ENCODE results near the gene PHLDB2. TPM values are rescaled to one million over a fixed set of nuclear protein-coding genes. Genes with fewer than 3 reads are reported as not detected.

Gene PHLDB2
- total and polyA plus RNA-seq, 2 of the 4 experiments (the other 2 are of a cell fraction) = 10.6 to 28.7 TPM

DNA sequence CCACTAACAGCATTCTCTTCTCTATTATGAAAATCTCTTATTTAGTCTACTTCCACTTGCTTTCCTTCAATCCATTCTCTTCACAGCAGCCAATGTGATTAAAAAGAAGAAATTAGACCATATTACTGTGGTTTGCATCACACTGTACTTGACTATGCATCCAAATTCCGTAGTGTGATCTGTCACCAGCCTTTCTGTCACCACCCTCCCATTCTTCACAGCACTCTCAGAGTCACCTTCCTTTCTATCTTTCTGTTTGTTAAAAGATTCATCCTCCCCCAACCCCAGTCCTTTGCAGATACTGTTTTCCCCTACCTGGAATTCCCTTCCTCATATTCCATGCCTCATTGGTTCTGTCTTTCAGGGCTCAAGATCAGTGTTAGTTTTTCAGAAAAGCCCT, 64.7 kb downstream of the PHLDB2 start:
- H2BK20ac ChIP-seq (ENCODE audit: low read depth, low read length) = peak overlapping the region; percentile 41; the same call in 1 of the 2 replicates
- H3K4me2 ChIP-seq (ENCODE audit: low read depth, low read length) = no peak overlapping the region
- intact Hi-C loops (cut with micrococcal nuclease) = no loop called here

More for the DNA sequence above, 64.7 kb downstream of the PHLDB2 start:
- no peak overlapping the region for H4K91ac ChIP-seq (ENCODE audit: insufficient read depth, low read depth, low read length)
- DNase-seq (no peak), ATAC-seq (ENCODE audit: low read depth) (no peak)
- H4K20me1 ChIP-seq (ENCODE audit: insufficient read depth, low read length) = no peaks in the 10 kb centered on the region
- H3K9me1 ChIP-seq (ENCODE audit: insufficient read depth, low read length) = no peaks in the 10 kb centered on the region
- peaks cover 2% of the 10 kb centered on the region for H3K4me1 ChIP-seq (ENCODE audit: control insufficient read depth, insufficient read depth, low read length)
- H4K8ac ChIP-seq (ENCODE audit: low read depth in 2 of 2, low read length in 2 of 2) = no peak overlapping the region
- no peak overlapping the region for H2BK15ac ChIP-seq (ENCODE audit: low read depth, low read length)
- H3K9ac ChIP-seq (ENCODE audit: low read depth, low read length) = no peak overlapping the region
- H3K9me3 ChIP-seq (ENCODE audit: control insufficient read depth, insufficient read depth, low read length) = no peaks in the 10 kb centered on the region
- H2AFZ ChIP-seq (replicated peaks; ENCODE audit: low read length, poor library complexity) = no peak overlapping the region
- WGBS, 2 experiments (ENCODE audit: extremely low coverage in 2 of 2, insufficient read length in 1 of 2) = no CpG with 5 or more reads among the region's 1 CpG
- no peaks in the 10 kb centered on the region for H3K27me3 ChIP-seq (ENCODE audit: control insufficient read depth, insufficient read depth, low read length)
- no peak overlapping the region for H2AK5ac ChIP-seq (ENCODE audit: low read depth, low read length)
- no peak overlapping the region for H3K56ac ChIP-seq (ENCODE audit: extremely low read depth, insufficient read depth, low read length)
- H3K4ac ChIP-seq (ENCODE audit: low read depth, low read length) = no peak overlapping the region
- H4K5ac ChIP-seq (ENCODE audit: low read depth, low read length) = no peak overlapping the region
- CTCF ChIA-PET = no interaction called here
- TF ChIP-seq CHD1 (IDR thresholded peaks at IDR 0.05; ENCODE audit: low read depth, low read length) (no peak), MXI1 (IDR thresholded peaks at IDR 0.05; ENCODE audit: borderline replicate concordance, low read depth, low read length) (no peak), SMC3 (IDR thresholded peaks at IDR 0.05; ENCODE audit: low read depth, low read length) (no peak), NFE2L2 (IDR thresholded peaks at IDR 0.05; ENCODE audit: low read depth, low read length) (no peak), MAZ (IDR thresholded peaks at IDR 0.05; ENCODE audit: borderline replicate concordance, low read depth, low read length) (no peak), RCOR1 (IDR thresholded peaks at IDR 0.05; ENCODE audit: insufficient replicate concordance, low read length) (no peak), CEBPB (IDR thresholded peaks at IDR 0.05; ENCODE audit: low read depth, low read length) (no peak), POLR2A (IDR thresholded peaks at IDR 0.05; ENCODE audit: low read depth, low read length) (no peak), MAFK (IDR thresholded peaks at IDR 0.05; ENCODE audit: low read depth, low read length) (no peak), RAD21 (IDR thresholded peaks at IDR 0.05; ENCODE audit: low read length) (no peak)
- TF ChIP-seq, protein P1, sequence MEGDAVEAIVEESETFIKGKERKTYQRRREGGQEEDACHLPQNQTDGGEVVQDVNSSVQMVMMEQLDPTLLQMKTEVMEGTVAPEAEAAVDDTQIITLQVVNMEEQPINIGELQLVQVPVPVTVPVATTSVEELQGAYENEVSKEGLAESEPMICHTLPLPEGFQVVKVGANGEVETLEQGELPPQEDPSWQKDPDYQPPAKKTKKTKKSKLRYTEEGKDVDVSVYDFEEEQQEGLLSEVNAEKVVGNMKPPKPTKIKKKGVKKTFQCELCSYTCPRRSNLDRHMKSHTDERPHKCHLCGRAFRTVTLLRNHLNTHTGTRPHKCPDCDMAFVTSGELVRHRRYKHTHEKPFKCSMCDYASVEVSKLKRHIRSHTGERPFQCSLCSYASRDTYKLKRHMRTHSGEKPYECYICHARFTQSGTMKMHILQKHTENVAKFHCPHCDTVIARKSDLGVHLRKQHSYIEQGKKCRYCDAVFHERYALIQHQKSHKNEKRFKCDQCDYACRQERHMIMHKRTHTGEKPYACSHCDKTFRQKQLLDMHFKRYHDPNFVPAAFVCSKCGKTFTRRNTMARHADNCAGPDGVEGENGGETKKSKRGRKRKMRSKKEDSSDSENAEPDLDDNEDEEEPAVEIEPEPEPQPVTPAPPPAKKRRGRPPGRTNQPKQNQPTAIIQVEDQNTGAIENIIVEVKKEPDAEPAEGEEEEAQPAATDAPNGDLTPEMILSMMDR (conservative IDR thresholded peaks at IDR 0.05; ENCODE audit: low read depth, low read length) = no peak
- TF ChIP-seq, protein P2, sequence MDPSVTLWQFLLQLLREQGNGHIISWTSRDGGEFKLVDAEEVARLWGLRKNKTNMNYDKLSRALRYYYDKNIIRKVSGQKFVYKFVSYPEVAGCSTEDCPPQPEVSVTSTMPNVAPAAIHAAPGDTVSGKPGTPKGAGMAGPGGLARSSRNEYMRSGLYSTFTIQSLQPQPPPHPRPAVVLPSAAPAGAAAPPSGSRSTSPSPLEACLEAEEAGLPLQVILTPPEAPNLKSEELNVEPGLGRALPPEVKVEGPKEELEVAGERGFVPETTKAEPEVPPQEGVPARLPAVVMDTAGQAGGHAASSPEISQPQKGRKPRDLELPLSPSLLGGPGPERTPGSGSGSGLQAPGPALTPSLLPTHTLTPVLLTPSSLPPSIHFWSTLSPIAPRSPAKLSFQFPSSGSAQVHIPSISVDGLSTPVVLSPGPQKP (IDR thresholded peaks at IDR 0.05; ENCODE audit: borderline replicate concordance, low read depth, low read length) = no peak
- TF ChIP-seq, protein P3, sequence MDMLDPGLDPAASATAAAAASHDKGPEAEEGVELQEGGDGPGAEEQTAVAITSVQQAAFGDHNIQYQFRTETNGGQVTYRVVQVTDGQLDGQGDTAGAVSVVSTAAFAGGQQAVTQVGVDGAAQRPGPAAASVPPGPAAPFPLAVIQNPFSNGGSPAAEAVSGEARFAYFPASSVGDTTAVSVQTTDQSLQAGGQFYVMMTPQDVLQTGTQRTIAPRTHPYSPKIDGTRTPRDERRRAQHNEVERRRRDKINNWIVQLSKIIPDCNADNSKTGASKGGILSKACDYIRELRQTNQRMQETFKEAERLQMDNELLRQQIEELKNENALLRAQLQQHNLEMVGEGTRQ (IDR thresholded peaks at IDR 0.05; ENCODE audit: low read depth, low read length) = no peak
- H3K18ac ChIP-seq (ENCODE audit: low read depth, low read length) = no peak overlapping the region
- BruUV-seq (replicated peaks) = no TSS peak
- H2BK120ac ChIP-seq (ENCODE audit: low read depth, low read length) = peak overlapping the region; percentile 32; the same call in 1 of the 2 replicates
- dilution Hi-C loops (cut with HindIII; ENCODE audit: low sequenced_read_pairs, unreplicated experiment) = no loop called here
- no peak overlapping the region for H2AK9ac ChIP-seq (replicated peaks; ENCODE audit: low read depth, low read length, poor library complexity)
- no peak overlapping the region for H3K23ac ChIP-seq (ENCODE audit: low read depth, low read length)
- H3K14ac ChIP-seq (replicated peaks; ENCODE audit: low read depth, low read length) = 0 out of 2 replicates have a peak overlapping the region, but pooled peaks have one; percentile 21
- no peaks in the 10 kb centered on the region; a peak in 1 of 4 replicates for H3K79me1 ChIP-seq (ENCODE audit: low read depth in 1 of 2, low read length in 2 of 2)
- peaks cover 20% of the 10 kb centered on the region for H3K36me3 ChIP-seq (ENCODE audit: control insufficient read depth, insufficient read depth, low read length)
- in situ Hi-C loops (cut with MboI; ENCODE audit: low sequenced_read_pairs) = no loop called here
- H2BK5ac ChIP-seq (ENCODE audit: low read depth, low read length, poor library complexity, severe bottlenecking) = no peak overlapping the region
- no peak overlapping the region for H3K27ac ChIP-seq (ENCODE audit: insufficient read depth, low read length)
- POLR2A ChIA-PET (ENCODE audit: unreplicated experiment) = no interaction called here
- no peak overlapping the region for H3K4me3 ChIP-seq (ENCODE audit: insufficient read depth, low read depth, low read length)

All from IMR-90 (cell line).